Retinal pigment epithelial cell (primary cell): ENCODE measurements around the gene HPCA.

ENCODE experiments used
- DNase-seq: peaks from one replicate; pipeline ENCODE4 v3.0.0-alpha.2; 2010; ENCODE audit warnings: low read depth
- H3K4me3 ChIP-seq: 2 replicates; pipeline ENCODE4 v1.5.1; 2011; ENCODE audit warnings: mild to moderate bottlenecking, low read length, control low read depth, moderate library complexity
- CTCF ChIP-seq: conservative IDR thresholded peaks from 2 replicates; pipeline ENCODE4 v1.5.1; 2011; ENCODE audit warnings: low read depth, low read length, control low read depth, inconsistent platforms

HPCA gene

GRCh38 chr1:32867151-32867550 lies 19.1 kb upstream of the HPCA start:
- DNase-seq = no peak
- no peak for TF ChIP-seq CTCF
- no peak overlapping the region for H3K4me3 ChIP-seq

- no peak for DNase-seq
- TF ChIP-seq CTCF = no peak
- H3K4me3 ChIP-seq = no peak overlapping the region
Measured at GRCh38 chr1:32867671-32868070, 18.6 kb upstream of the HPCA start.

- DNase-seq = no peak
- TF ChIP-seq CTCF = no peak
- H3K4me3 ChIP-seq = no peak overlapping the region
Measured at GRCh38 chr1:32868085-32868484, 18.2 kb upstream of the HPCA start.

GRCh38 chr1:32868806-32869455 lies 17.4 kb upstream of the HPCA start:
- no peak for TF ChIP-seq CTCF
- DNase-seq = no peak
- H3K4me3 ChIP-seq = no peak overlapping the region

- H3K4me3 ChIP-seq = peak overlapping the region; percentile 24
- TF ChIP-seq CTCF = no peak
- DNase-seq = no peak
Measured at GRCh38 chr1:32869923-32870614, 16.2 kb upstream of the HPCA start.

GRCh38 chr1:32870615-32871363 lies 15.5 kb upstream of the HPCA start, which contains the start of gene FNDC5:
Gene FNDC5, minus strand, starts transcription at chr1:32870912.
- TF ChIP-seq CTCF = no peak
- no peak for DNase-seq
- peak within 1 kb of the TSS; percentile 45 for H3K4me3 ChIP-seq
